HG03558 (cell line): Measurements from ENCODE around the gene NARS2.
A peak's percentile ranks its signal among the peaks of the same experiment; 100 is the strongest.

Source experiments
- ATAC-seq: cut with Tn5 transposase; IDR thresholded peaks from one replicate; pipeline ENCODE4 v1.9.1; 2021; ENCODE audit warnings: moderate number of reproducible peaks; ENCODE audit not compliant: unreplicated experiment; ENCODE audit errors: extremely low read depth

NARS2 gene

GRCh38 chr11:78451371-78452150 lies 123.1 kb downstream of the NARS2 start:
- ATAC-seq = no peak

- no peak for ATAC-seq
Observed at GRCh38 chr11:78450866-78451265, 123.8 kb downstream of the NARS2 start.

- no peak for ATAC-seq
Observed at GRCh38 chr11:78449866-78450265, 124.8 kb downstream of the NARS2 start.

GRCh38 chr11:78446210-78446609 lies 128.5 kb downstream of the NARS2 start:
- ATAC-seq = no peak

- no peak for ATAC-seq
Observed at GRCh38 chr11:78444726-78445125, 129.9 kb downstream of the NARS2 start.

GRCh38 chr11:78441956-78442355 lies 132.7 kb downstream of the NARS2 start:
- ATAC-seq = no peak

GRCh38 chr11:78438298-78438975 lies 136.2 kb downstream of the NARS2 start:
- ATAC-seq = peak; percentile 67

GRCh38 chr11:78432956-78433355 lies 141.7 kb downstream of the NARS2 start:
- ATAC-seq = no peak

GRCh38 chr11:78432058-78432515 lies 142.6 kb downstream of the NARS2 start:
- ATAC-seq = no peak

- ATAC-seq = no peak
Observed at GRCh38 chr11:78429660-78430059, 145.0 kb downstream of the NARS2 start.

GRCh38 chr11:78429209-78429608 lies 145.5 kb downstream of the NARS2 start:
- ATAC-seq = no peak

- no peak for ATAC-seq
Observed at GRCh38 chr11:78428773-78429172, 145.9 kb downstream of the NARS2 start.

- ATAC-seq = no peak
Observed at GRCh38 chr11:78428266-78428636, 146.4 kb downstream of the NARS2 start.

GRCh38 chr11:78427615-78428265 lies 146.9 kb downstream of the NARS2 start:
- ATAC-seq = no peak

- no peak for ATAC-seq
Observed at GRCh38 chr11:78426845-78427244, 147.8 kb downstream of the NARS2 start.

GRCh38 chr11:78425399-78426070 lies 149.1 kb downstream of the NARS2 start:
- ATAC-seq = no peak

GRCh38 chr11:78424334-78425270 lies 150.1 kb downstream of the NARS2 start:
- no peak for ATAC-seq

GRCh38 chr11:78423241-78423640 lies 151.4 kb downstream of the NARS2 start:
- ATAC-seq = no peak

GRCh38 chr11:78420796-78421209 lies 153.9 kb downstream of the NARS2 start:
- ATAC-seq = no peak
